ENCODE results near the gene DLL4.

Gene DLL4

GRCh38 chr15:40908095-40908494, 21.0 kb upstream of the DLL4 start:
- Histone ChIP-seq H3K9me3 (ENCODE audit: control insufficient read depth in 2 of 2, low read length in 2 of 2) (no peaks in the 10 kb centered on the region), H3K36me3 (ENCODE audit: control insufficient read depth in 2 of 2, insufficient read depth in 2 of 2, low read length in 2 of 2) (peaks cover 6 to 11% of the 10 kb centered on the region in 2 donors), H3K27ac (ENCODE audit: low read length) (no peak overlapping the region), H3K4me1 (ENCODE audit: control insufficient read depth, insufficient read depth, low read length) (peaks cover 23% of the 10 kb centered on the region), H3K9ac (ENCODE audit: low read length in 2 of 2) (no peak overlapping the region), H3K27me3 (ENCODE audit: control insufficient read depth in 1 of 2, insufficient read depth in 2 of 2, low read length in 2 of 2) (no peaks in the 10 kb centered on the region), H3K4me3 (ENCODE audit: low read length in 2 of 2) (no peak overlapping the region)

- Histone ChIP-seq H3K4me3 (ENCODE audit: low read length in 2 of 2) (no peak overlapping the region), H3K36me3 (ENCODE audit: control insufficient read depth in 2 of 2, insufficient read depth in 2 of 2, low read length in 2 of 2) (no peaks in the 10 kb centered on the region), H3K4me1 (ENCODE audit: control insufficient read depth, insufficient read depth, low read length) (peaks cover 18% of the 10 kb centered on the region), H3K27ac (ENCODE audit: low read length) (no peak overlapping the region), H3K9me3 (ENCODE audit: control insufficient read depth in 2 of 2, low read length in 2 of 2) (no peaks in the 10 kb centered on the region), H3K9ac (ENCODE audit: low read length in 2 of 2) (no peak overlapping the region), H3K27me3 (ENCODE audit: control insufficient read depth in 1 of 2, insufficient read depth in 2 of 2, low read length in 2 of 2) (no peaks in the 10 kb centered on the region)
These were observed 19.2 kb upstream of the DLL4 start for GRCh38 chr15:40909662-40910630.

- Histone ChIP-seq H3K4me3 (ENCODE audit: low read length in 2 of 2) (no peak overlapping the region), H3K36me3 (ENCODE audit: control insufficient read depth in 2 of 2, insufficient read depth in 2 of 2, low read length in 2 of 2) (no peaks in the 10 kb centered on the region), H3K27me3 (ENCODE audit: control insufficient read depth in 1 of 2, insufficient read depth in 2 of 2, low read length in 2 of 2) (no peaks in the 10 kb centered on the region), H3K9ac (ENCODE audit: low read length in 2 of 2) (no peak overlapping the region), H3K9me3 (ENCODE audit: control insufficient read depth in 2 of 2, low read length in 2 of 2) (no peaks in the 10 kb centered on the region), H3K27ac (ENCODE audit: low read length) (no peak overlapping the region), H3K4me1 (ENCODE audit: control insufficient read depth, insufficient read depth, low read length) (peaks cover 13% of the 10 kb centered on the region)
These were observed 18.0 kb upstream of the DLL4 start for GRCh38 chr15:40911141-40911540.

GRCh38 chr15:40911693-40912092, 17.4 kb upstream of the DLL4 start:
- Histone ChIP-seq H3K9ac (ENCODE audit: low read length in 2 of 2) (no peak overlapping the region), H3K27ac (ENCODE audit: low read length) (no peak overlapping the region), H3K4me1 (ENCODE audit: control insufficient read depth, insufficient read depth, low read length) (peaks cover 8% of the 10 kb centered on the region), H3K36me3 (ENCODE audit: control insufficient read depth in 2 of 2, insufficient read depth in 2 of 2, low read length in 2 of 2) (no peaks in the 10 kb centered on the region), H3K9me3 (ENCODE audit: control insufficient read depth in 2 of 2, low read length in 2 of 2) (no peaks in the 10 kb centered on the region), H3K4me3 (ENCODE audit: low read length in 2 of 2) (no peak overlapping the region), H3K27me3 (ENCODE audit: control insufficient read depth in 1 of 2, insufficient read depth in 2 of 2, low read length in 2 of 2) (no peaks in the 10 kb centered on the region)

GRCh38 chr15:40912478-40912877, 16.7 kb upstream of the DLL4 start:
- H3K27ac ChIP-seq (ENCODE audit: low read length), result no peak overlapping the region
- H3K9me3 ChIP-seq (ENCODE audit: control insufficient read depth in 2 of 2, low read length in 2 of 2), result no peaks in the 10 kb centered on the region
- peaks cover under 1% of the 10 kb centered on the region for H3K4me1 ChIP-seq (ENCODE audit: control insufficient read depth, insufficient read depth, low read length)
- no peak overlapping the region for H3K9ac ChIP-seq (ENCODE audit: low read length in 2 of 2)
- no peak overlapping the region for H3K4me3 ChIP-seq (ENCODE audit: low read length in 2 of 2)
- no peaks in the 10 kb centered on the region for H3K27me3 ChIP-seq (ENCODE audit: control insufficient read depth in 1 of 2, insufficient read depth in 2 of 2, low read length in 2 of 2)
- no peaks in the 10 kb centered on the region for H3K36me3 ChIP-seq (ENCODE audit: control insufficient read depth in 2 of 2, insufficient read depth in 2 of 2, low read length in 2 of 2)

GRCh38 chr15:40914013-40914412, 15.1 kb upstream of the DLL4 start:
- Histone ChIP-seq H3K4me3 (ENCODE audit: low read length in 2 of 2) (no peak overlapping the region), H3K36me3 (ENCODE audit: control insufficient read depth in 2 of 2, insufficient read depth in 2 of 2, low read length in 2 of 2) (no peaks in the 10 kb centered on the region), H3K27me3 (ENCODE audit: control insufficient read depth in 1 of 2, insufficient read depth in 2 of 2, low read length in 2 of 2) (no peaks in the 10 kb centered on the region), H3K9me3 (ENCODE audit: control insufficient read depth in 2 of 2, low read length in 2 of 2) (no peaks in the 10 kb centered on the region), H3K9ac (ENCODE audit: low read length in 2 of 2) (no peak overlapping the region), H3K27ac (ENCODE audit: low read length) (no peak overlapping the region), H3K4me1 (ENCODE audit: control insufficient read depth, insufficient read depth, low read length) (no peaks in the 10 kb centered on the region)

GRCh38 chr15:40914486-40914885, 14.7 kb upstream of the DLL4 start:
- Histone ChIP-seq H3K4me3 (ENCODE audit: low read length in 2 of 2) (no peak overlapping the region), H3K9ac (ENCODE audit: low read length in 2 of 2) (no peak overlapping the region), H3K27ac (ENCODE audit: low read length) (no peak overlapping the region), H3K27me3 (ENCODE audit: control insufficient read depth in 1 of 2, insufficient read depth in 2 of 2, low read length in 2 of 2) (no peaks in the 10 kb centered on the region), H3K4me1 (ENCODE audit: control insufficient read depth, insufficient read depth, low read length) (no peaks in the 10 kb centered on the region), H3K36me3 (ENCODE audit: control insufficient read depth in 2 of 2, insufficient read depth in 2 of 2, low read length in 2 of 2) (no peaks in the 10 kb centered on the region), H3K9me3 (ENCODE audit: control insufficient read depth in 2 of 2, low read length in 2 of 2) (no peaks in the 10 kb centered on the region)

GRCh38 chr15:40915116-40915661, 14.0 kb upstream of the DLL4 start:
- H3K9ac ChIP-seq (ENCODE audit: low read length in 2 of 2), result no peak overlapping the region
- H3K36me3 ChIP-seq (ENCODE audit: control insufficient read depth in 2 of 2, insufficient read depth in 2 of 2, low read length in 2 of 2), result no peaks in the 10 kb centered on the region
- H3K4me3 ChIP-seq (ENCODE audit: low read length in 2 of 2), result no peak overlapping the region
- H3K27me3 ChIP-seq (ENCODE audit: control insufficient read depth in 1 of 2, insufficient read depth in 2 of 2, low read length in 2 of 2), result no peaks in the 10 kb centered on the region
- H3K4me1 ChIP-seq (ENCODE audit: control insufficient read depth, insufficient read depth, low read length), result no peaks in the 10 kb centered on the region
- H3K9me3 ChIP-seq (ENCODE audit: control insufficient read depth in 2 of 2, low read length in 2 of 2), result no peaks in the 10 kb centered on the region
- H3K27ac ChIP-seq (ENCODE audit: low read length), result no peak overlapping the region

GRCh38 chr15:40915679-40916078, 13.5 kb upstream of the DLL4 start:
- Histone ChIP-seq H3K4me1 (ENCODE audit: control insufficient read depth, insufficient read depth, low read length) (no peaks in the 10 kb centered on the region), H3K9ac (ENCODE audit: low read length in 2 of 2) (no peak overlapping the region), H3K36me3 (ENCODE audit: control insufficient read depth in 2 of 2, insufficient read depth in 2 of 2, low read length in 2 of 2) (no peaks in the 10 kb centered on the region), H3K27me3 (ENCODE audit: control insufficient read depth in 1 of 2, insufficient read depth in 2 of 2, low read length in 2 of 2) (no peaks in the 10 kb centered on the region), H3K9me3 (ENCODE audit: control insufficient read depth in 2 of 2, low read length in 2 of 2) (no peaks in the 10 kb centered on the region), H3K4me3 (ENCODE audit: low read length in 2 of 2) (no peak overlapping the region), H3K27ac (ENCODE audit: low read length) (no peak overlapping the region)

- Histone ChIP-seq H3K36me3 (ENCODE audit: control insufficient read depth in 2 of 2, insufficient read depth in 2 of 2, low read length in 2 of 2) (no peaks in the 10 kb centered on the region), H3K27ac (ENCODE audit: low read length) (no peak overlapping the region), H3K9ac (ENCODE audit: low read length in 2 of 2) (no peak overlapping the region), H3K27me3 (ENCODE audit: control insufficient read depth in 1 of 2, insufficient read depth in 2 of 2, low read length in 2 of 2) (no peaks in the 10 kb centered on the region), H3K9me3 (ENCODE audit: control insufficient read depth in 2 of 2, low read length in 2 of 2) (no peaks in the 10 kb centered on the region), H3K4me1 (ENCODE audit: control insufficient read depth, insufficient read depth, low read length) (no peaks in the 10 kb centered on the region), H3K4me3 (ENCODE audit: low read length in 2 of 2) (no peak overlapping the region)
These were observed 11.6 kb upstream of the DLL4 start for GRCh38 chr15:40917585-40917984.

Data from stomach smooth muscle (tissue), 2 donors.